Endothelial cell of hepatic sinusoid (primary cell): Measurements from ENCODE around the gene APLN.

ENCODE experiments used
- in situ Hi-C: cut with HindIII; loops from 2 replicates; pipeline ENCODE4 v1.10.0; 2017; ENCODE audit warnings: low sequenced_read_pairs

Gene APLN

GRCh38 chrX:129600981-129601424 lies 53.8 kb downstream of the APLN start:
- in situ Hi-C loops: no loop called here

- in situ Hi-C loops: loop anchor here (25.0 kb wide), 1 partner anchor 437 kb away; no protein-coding TSS in a partner anchor
These were observed 54.8 kb downstream of the APLN start for GRCh38 chrX:129599996-129600395.

- in situ Hi-C loops: loop anchor here (25.0 kb wide), 1 partner anchor 438 kb away; no protein-coding TSS in a partner anchor
These were observed 55.3 kb downstream of the APLN start for GRCh38 chrX:129599499-129599898.

DNA sequence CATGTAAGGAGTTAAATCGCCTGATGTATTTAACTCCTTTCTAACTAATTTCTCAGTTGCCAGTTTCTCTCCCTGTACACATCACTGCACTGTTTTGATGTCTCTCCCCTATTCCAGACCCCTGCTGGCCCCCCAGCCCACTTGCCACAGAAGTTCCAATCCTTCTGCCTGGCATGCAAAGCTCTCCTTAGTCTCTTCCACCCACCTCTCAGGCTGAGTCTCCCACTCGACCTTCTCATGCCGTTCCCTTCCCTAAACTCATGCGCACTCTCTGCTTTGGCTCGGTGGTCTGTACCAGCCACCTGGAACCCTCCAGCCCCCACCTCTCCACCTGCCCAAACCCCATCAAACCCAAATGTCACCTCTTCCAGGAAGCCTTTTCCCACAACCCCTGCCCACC lies 56.9 kb downstream of the APLN start:
- in situ Hi-C loops: loop anchor here (25.0 kb wide), 1 partner anchor 439 kb away; no protein-coding TSS in a partner anchor

DNA sequence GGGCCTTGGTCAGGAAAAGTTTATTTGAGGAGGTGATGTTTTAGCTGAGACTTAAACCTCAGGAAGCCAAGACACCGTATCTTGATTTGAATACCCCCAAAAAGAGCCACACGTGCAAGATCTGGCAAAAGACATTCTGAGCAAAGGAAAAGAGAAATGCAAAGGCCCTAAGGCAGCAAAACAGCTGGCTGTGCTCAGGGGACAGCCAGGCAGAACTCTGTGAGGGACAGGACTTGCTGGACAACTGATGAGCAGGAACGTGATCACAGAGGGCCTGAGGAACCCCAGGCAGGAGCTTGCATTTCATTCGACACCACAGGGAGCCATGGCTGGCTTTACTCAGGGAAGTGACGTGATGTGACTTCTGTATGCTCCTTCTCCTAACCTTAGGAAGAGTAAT lies 58.7 kb downstream of the APLN start:
- in situ Hi-C loops: loop anchor here (25.0 kb wide), 1 partner anchor 441 kb away; no protein-coding TSS in a partner anchor
